WTC11 (cell line): ENCODE data around the gene HNRNPA0. TPM values are rescaled to one million over a fixed set of nuclear protein-coding genes. Genes with fewer than 3 reads are reported as not detected.

ENCODE experiments used
- ATAC-seq: fragments of 200-7000 bp; cut with Tn5 transposase; 2 replicates; pipeline ENCODE4 v1.10.0; 2021; ENCODE audit warnings: mild to moderate bottlenecking, moderate library complexity
- CTCF ChIA-PET: fragments of 300-600 bp; sonication (Branson Sonifier 250); formaldehyde crosslinking; loops from one replicate; lab custom pipeline; 2021; ENCODE audit warnings: antibody characterized with exemption; lab: Charles Lee
- POLR2A ChIA-PET: fragments of 350-600 bp; sonication (Branson Sonifier 250); formaldehyde crosslinking; loops from one replicate; lab custom pipeline; 2021; ENCODE audit warnings: antibody characterized with exemption; lab: Charles Lee
- DNase-seq: peaks from one replicate; pipeline ENCODE4 v3.0.0; 2021; ENCODE audit warnings: low spot score
- H3K27ac Mint-ChIP-seq: 2 replicates; pipeline ENCODE4 v1.8.0; 2021; ENCODE audit warnings: mixed read lengths
- H3K27me3 Mint-ChIP-seq: 2 replicates; pipeline ENCODE4 v1.8.0; 2021; ENCODE audit warnings: low read depth, mild to moderate bottlenecking, moderate library complexity, mixed read lengths
- H3K36me3 Mint-ChIP-seq: 2 replicates; pipeline ENCODE4 v1.8.0; 2021; ENCODE audit warnings: mixed read lengths
- H3K4me1 Mint-ChIP-seq: 2 replicates; pipeline ENCODE4 v1.8.0; 2022; ENCODE audit warnings: mixed read lengths
- H3K4me3 Mint-ChIP-seq: 2 replicates; pipeline ENCODE4 v1.8.0; 2021; ENCODE audit warnings: mild to moderate bottlenecking, moderate library complexity, mixed read lengths
- H3K9me3 Mint-ChIP-seq: 2 replicates; pipeline ENCODE4 v1.8.0; 2021; ENCODE audit warnings: mixed read lengths
- CBFB ChIP-seq: sonication (generic); formaldehyde crosslinking; IDR thresholded peaks from 2 replicates; pipeline ENCODE4 v1.8.1; 2022; ENCODE audit warnings: mild to moderate bottlenecking, low read depth, missing genetic modification reagents
- ETV6 ChIP-seq: sonication (generic); formaldehyde crosslinking; IDR thresholded peaks from 2 replicates; pipeline ENCODE4 v1.8.1; 2022; ENCODE audit warnings: mild to moderate bottlenecking, missing genetic modification reagents
- GABPB1 ChIP-seq: sonication (generic); formaldehyde crosslinking; IDR thresholded peaks from 2 replicates; pipeline ENCODE4 v1.8.1; 2023; ENCODE audit warnings: mild to moderate bottlenecking, missing genetic modification reagents
- JAZF1 ChIP-seq: fragments of 250-450 bp; sonication (Bioruptor Pico); IDR thresholded peaks from 2 replicates; pipeline ENCODE4 v1.9.0; 2021; ENCODE audit warnings: moderate library complexity, mild to moderate bottlenecking, inconsistent platforms
- JUN ChIP-seq: sonication (generic); formaldehyde crosslinking; IDR thresholded peaks from 2 replicates; pipeline ENCODE4 v1.8.0; 2023; ENCODE audit warnings: mild to moderate bottlenecking, missing genetic modification reagents
- MXD4 ChIP-seq: fragments of 250-450 bp; sonication (Bioruptor Pico); IDR thresholded peaks from 2 replicates; pipeline ENCODE4 v1.8.0; 2021; ENCODE audit warnings: mild to moderate bottlenecking, moderate library complexity, borderline replicate concordance
- MYBL2 ChIP-seq: sonication (generic); formaldehyde crosslinking; IDR thresholded peaks from 2 replicates; pipeline ENCODE4 v1.8.1; 2023; ENCODE audit warnings: mild to moderate bottlenecking, moderate library complexity, missing genetic modification reagents
- NFATC4 ChIP-seq: fragments of 250-450 bp; sonication (Bioruptor Pico); IDR thresholded peaks from 2 replicates; pipeline ENCODE4 v1.9.0; 2021; ENCODE audit warnings: mild to moderate bottlenecking
- NFE2L1 ChIP-seq: sonication (generic); formaldehyde crosslinking; IDR thresholded peaks from 2 replicates; pipeline ENCODE4 v1.8.1; 2023; ENCODE audit warnings: missing genetic modification reagents
- NFYB ChIP-seq: sonication (generic); formaldehyde crosslinking; conservative IDR thresholded peaks from 2 replicates; pipeline ENCODE4 v1.8.0; 2022; ENCODE audit warnings: low read depth, missing genetic modification reagents
- NR2C2 ChIP-seq: sonication (generic); formaldehyde crosslinking; IDR thresholded peaks from 2 replicates; pipeline ENCODE4 v1.8.0; 2022; ENCODE audit warnings: mild to moderate bottlenecking, missing genetic modification reagents
- RELA ChIP-seq: sonication (generic); formaldehyde crosslinking; IDR thresholded peaks from 2 replicates; pipeline ENCODE4 v1.8.1; 2022; ENCODE audit warnings: missing genetic modification reagents, mild to moderate bottlenecking, borderline replicate concordance
- RORB ChIP-seq: fragments of 250-450 bp; sonication (Bioruptor Pico); IDR thresholded peaks from 2 replicates; pipeline ENCODE4 v1.9.0; 2021; ENCODE audit warnings: mild to moderate bottlenecking
- ZBTB21 ChIP-seq: sonication (generic); formaldehyde crosslinking; IDR thresholded peaks from 2 replicates; pipeline ENCODE4 v1.8.1; 2023; ENCODE audit warnings: mild to moderate bottlenecking, missing genetic modification reagents, borderline replicate concordance
- ZNF219 ChIP-seq: sonication (generic); formaldehyde crosslinking; IDR thresholded peaks from 2 replicates; pipeline ENCODE4 v1.8.0; 2023; ENCODE audit warnings: missing genetic modification reagents, mild to moderate bottlenecking, borderline replicate concordance
- ZNF263 ChIP-seq: sonication (generic); formaldehyde crosslinking; IDR thresholded peaks from 2 replicates; pipeline ENCODE4 v1.8.1; 2022; ENCODE audit warnings: low read depth, mild to moderate bottlenecking, moderate library complexity, missing genetic modification reagents
- ZNF423 ChIP-seq: fragments of 250-450 bp; sonication (Bioruptor Pico); IDR thresholded peaks from 2 replicates; pipeline ENCODE4 v2.1.2; 2022; ENCODE audit warnings: mild to moderate bottlenecking, moderate library complexity
- total RNA-seq: library from RNA; stranded (reverse); gene quantifications from 3 replicates; pipeline ENCODE4 v1.2.3, GENCODE V29; 2021
- TF ChIP-seq, protein P1 (sequence below): sonication (generic); formaldehyde crosslinking; conservative IDR thresholded peaks from 2 replicates; pipeline ENCODE4 v1.8.1; 2022; ENCODE audit warnings: mild to moderate bottlenecking, missing genetic modification reagents
- TF ChIP-seq, protein P2 (sequence below): fragments of 250-450 bp; sonication (Bioruptor Pico); IDR thresholded peaks from 2 replicates; pipeline ENCODE4 v1.9.0; 2021; ENCODE audit warnings: mild to moderate bottlenecking
- TF ChIP-seq, protein P3 (sequence below): sonication (generic); formaldehyde crosslinking; IDR thresholded peaks from 2 replicates; pipeline ENCODE4 v1.8.1; 2023; ENCODE audit warnings: mild to moderate bottlenecking, moderate library complexity, missing genetic modification reagents
- TF ChIP-seq, protein P4 (sequence below): sonication (generic); formaldehyde crosslinking; IDR thresholded peaks from 2 replicates; pipeline ENCODE4 v1.8.0; 2022; ENCODE audit warnings: mild to moderate bottlenecking, missing genetic modification reagents
- TF ChIP-seq, protein P5 (sequence below): fragments of 250-450 bp; sonication (Bioruptor Pico); IDR thresholded peaks from 2 replicates; pipeline ENCODE4 v1.9.0; 2021; ENCODE audit warnings: mild to moderate bottlenecking, borderline replicate concordance
- TF ChIP-seq, protein P6 (sequence below): fragments of 250-450 bp; sonication (Bioruptor Pico); IDR thresholded peaks from 2 replicates; pipeline ENCODE4 v1.8.0; 2021; ENCODE audit warnings: mild to moderate bottlenecking
- TF ChIP-seq, protein P7 (sequence below): fragments of 250-450 bp; sonication (Bioruptor Pico); conservative IDR thresholded peaks from 2 replicates; pipeline ENCODE4 v1.9.0; 2021; ENCODE audit warnings: mild to moderate bottlenecking

HNRNPA0 gene
- total RNA-seq, 1 experiment from 2014 or later, result 66.6 TPM

DNA sequence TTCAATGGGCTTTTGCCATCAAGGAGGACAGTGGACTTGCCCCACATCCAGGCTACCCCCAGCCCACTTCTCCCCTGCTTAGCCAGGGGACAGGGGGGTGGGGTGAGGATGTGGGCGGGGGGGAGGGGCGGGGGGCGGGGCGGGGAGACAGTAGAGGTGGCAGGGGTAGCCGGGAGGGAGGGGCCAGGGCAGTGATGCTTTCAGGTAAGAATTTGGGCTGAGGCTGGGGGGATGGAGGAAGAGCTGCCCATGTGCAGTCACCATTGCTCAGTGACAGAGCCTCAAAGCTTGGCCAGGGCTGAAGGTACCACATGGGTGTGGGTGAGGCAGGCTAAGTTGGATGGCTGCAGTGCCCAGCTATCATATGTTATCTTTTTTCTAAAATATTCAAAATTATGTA lies 40.7 kb upstream of the HNRNPA0 start:
- ATAC-seq, result peak; percentile 93
- no peaks in the 10 kb centered on the region for H3K9me3 Mint-ChIP-seq
- POLR2A ChIA-PET, result no interaction called here
- H3K27ac Mint-ChIP-seq, result no peak overlapping the region
- DNase-seq, result peak; percentile 44
- H3K4me3 Mint-ChIP-seq, result no peak overlapping the region
- H3K27me3 Mint-ChIP-seq, result no peaks in the 10 kb centered on the region
- no peaks in the 10 kb centered on the region for H3K4me1 Mint-ChIP-seq
- CTCF ChIA-PET, result interaction anchor here (0.6 to 2.6 kb wide), 4 partner anchors 16 to 165 kb away, joined by 3 to 13 read pairs (median 4); no protein-coding TSS in a partner anchor
- TF ChIP-seq MYBL2 (CRISPR knock-in tag), result no peak
- TF ChIP-seq, protein P1, sequence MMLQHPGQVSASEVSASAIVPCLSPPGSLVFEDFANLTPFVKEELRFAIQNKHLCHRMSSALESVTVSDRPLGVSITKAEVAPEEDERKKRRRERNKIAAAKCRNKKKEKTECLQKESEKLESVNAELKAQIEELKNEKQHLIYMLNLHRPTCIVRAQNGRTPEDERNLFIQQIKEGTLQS (CRISPR knock-in tag), result no peak
- TF ChIP-seq RELA (CRISPR knock-in tag), result no peak
- TF ChIP-seq GABPB1 (CRISPR knock-in tag), result no peak
- TF ChIP-seq, protein P2, sequence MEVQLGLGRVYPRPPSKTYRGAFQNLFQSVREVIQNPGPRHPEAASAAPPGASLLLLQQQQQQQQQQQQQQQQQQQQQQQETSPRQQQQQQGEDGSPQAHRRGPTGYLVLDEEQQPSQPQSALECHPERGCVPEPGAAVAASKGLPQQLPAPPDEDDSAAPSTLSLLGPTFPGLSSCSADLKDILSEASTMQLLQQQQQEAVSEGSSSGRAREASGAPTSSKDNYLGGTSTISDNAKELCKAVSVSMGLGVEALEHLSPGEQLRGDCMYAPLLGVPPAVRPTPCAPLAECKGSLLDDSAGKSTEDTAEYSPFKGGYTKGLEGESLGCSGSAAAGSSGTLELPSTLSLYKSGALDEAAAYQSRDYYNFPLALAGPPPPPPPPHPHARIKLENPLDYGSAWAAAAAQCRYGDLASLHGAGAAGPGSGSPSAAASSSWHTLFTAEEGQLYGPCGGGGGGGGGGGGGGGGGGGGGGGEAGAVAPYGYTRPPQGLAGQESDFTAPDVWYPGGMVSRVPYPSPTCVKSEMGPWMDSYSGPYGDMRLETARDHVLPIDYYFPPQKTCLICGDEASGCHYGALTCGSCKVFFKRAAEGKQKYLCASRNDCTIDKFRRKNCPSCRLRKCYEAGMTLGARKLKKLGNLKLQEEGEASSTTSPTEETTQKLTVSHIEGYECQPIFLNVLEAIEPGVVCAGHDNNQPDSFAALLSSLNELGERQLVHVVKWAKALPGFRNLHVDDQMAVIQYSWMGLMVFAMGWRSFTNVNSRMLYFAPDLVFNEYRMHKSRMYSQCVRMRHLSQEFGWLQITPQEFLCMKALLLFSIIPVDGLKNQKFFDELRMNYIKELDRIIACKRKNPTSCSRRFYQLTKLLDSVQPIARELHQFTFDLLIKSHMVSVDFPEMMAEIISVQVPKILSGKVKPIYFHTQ (CRISPR knock-in tag), result no peak
- TF ChIP-seq NFYB (CRISPR knock-in tag), result no peak
- no peak for TF ChIP-seq MXD4 (CRISPR knock-in tag)
- no peak for TF ChIP-seq ZNF263
- TF ChIP-seq JUN (CRISPR knock-in tag), result no peak
- no peak for TF ChIP-seq ZNF219 (CRISPR knock-in tag)
- no peak for TF ChIP-seq RORB (CRISPR knock-in tag)
- no peak for TF ChIP-seq JAZF1 (CRISPR knock-in tag)
- TF ChIP-seq, protein P3, sequence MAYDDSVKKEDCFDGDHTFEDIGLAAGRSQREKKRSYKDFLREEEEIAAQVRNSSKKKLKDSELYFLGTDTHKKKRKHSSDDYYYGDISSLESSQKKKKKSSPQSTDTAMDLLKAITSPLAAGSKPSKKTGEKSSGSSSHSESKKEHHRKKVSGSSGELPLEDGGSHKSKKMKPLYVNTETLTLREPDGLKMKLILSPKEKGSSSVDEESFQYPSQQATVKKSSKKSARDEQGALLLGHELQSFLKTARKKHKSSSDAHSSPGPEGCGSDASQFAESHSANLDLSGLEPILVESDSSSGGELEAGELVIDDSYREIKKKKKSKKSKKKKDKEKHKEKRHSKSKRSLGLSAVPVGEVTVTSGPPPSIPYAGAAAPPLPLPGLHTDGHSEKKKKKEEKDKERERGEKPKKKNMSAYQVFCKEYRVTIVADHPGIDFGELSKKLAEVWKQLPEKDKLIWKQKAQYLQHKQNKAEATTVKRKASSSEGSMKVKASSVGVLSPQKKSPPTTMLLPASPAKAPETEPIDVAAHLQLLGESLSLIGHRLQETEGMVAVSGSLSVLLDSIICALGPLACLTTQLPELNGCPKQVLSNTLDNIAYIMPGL (CRISPR knock-in tag), result no peak
- TF ChIP-seq, protein P4, sequence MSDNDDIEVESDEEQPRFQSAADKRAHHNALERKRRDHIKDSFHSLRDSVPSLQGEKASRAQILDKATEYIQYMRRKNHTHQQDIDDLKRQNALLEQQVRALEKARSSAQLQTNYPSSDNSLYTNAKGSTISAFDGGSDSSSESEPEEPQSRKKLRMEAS, result no peak
- no peaks in the 10 kb centered on the region for H3K36me3 Mint-ChIP-seq

DNA sequence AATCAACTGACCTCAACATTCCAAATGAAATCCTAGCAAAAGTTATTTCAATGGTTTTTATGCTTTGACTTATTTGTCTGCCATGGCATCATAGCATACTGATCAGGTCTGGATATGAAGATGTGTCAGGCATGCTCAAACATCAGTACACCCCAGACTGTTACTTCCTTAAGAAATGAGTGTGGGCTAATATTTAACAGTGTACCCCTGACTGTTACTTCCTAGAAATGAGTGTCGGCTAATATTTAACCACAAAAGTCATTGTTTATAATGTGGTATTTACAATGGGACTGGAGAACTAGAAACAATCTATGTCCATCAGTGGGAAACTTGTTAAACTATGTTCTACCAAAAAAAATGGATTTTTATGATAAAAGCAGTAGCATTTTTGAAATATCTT lies 38.1 kb upstream of the HNRNPA0 start:
- Mint-ChIP-seq H3K27me3 (peaks cover 4% of the 10 kb centered on the region; the same call in 1 of the 2 replicates), H3K36me3 (no peaks in the 10 kb centered on the region), H3K9me3 (no peaks in the 10 kb centered on the region), H3K4me3 (no peak overlapping the region), H3K4me1 (no peaks in the 10 kb centered on the region), H3K27ac (no peak overlapping the region)
- no peak for ATAC-seq
- no peak for DNase-seq
- ChIA-PET POLR2A (no interaction called here), CTCF (interaction anchor here (0.8 kb wide), 1 partner anchor 13 kb away, joined by 4 read pairs; no protein-coding TSS in a partner anchor)
- TF ChIP-seq NFE2L1 (CRISPR knock-in tag) (no peak), CBFB (CRISPR knock-in tag) (no peak), ZNF423 (CRISPR knock-in tag) (no peak), NFATC4 (CRISPR knock-in tag) (no peak), ZBTB21 (CRISPR knock-in tag) (no peak), ETV6 (CRISPR knock-in tag) (no peak), NR2C2 (CRISPR knock-in tag) (no peak)
- TF ChIP-seq, protein P5, sequence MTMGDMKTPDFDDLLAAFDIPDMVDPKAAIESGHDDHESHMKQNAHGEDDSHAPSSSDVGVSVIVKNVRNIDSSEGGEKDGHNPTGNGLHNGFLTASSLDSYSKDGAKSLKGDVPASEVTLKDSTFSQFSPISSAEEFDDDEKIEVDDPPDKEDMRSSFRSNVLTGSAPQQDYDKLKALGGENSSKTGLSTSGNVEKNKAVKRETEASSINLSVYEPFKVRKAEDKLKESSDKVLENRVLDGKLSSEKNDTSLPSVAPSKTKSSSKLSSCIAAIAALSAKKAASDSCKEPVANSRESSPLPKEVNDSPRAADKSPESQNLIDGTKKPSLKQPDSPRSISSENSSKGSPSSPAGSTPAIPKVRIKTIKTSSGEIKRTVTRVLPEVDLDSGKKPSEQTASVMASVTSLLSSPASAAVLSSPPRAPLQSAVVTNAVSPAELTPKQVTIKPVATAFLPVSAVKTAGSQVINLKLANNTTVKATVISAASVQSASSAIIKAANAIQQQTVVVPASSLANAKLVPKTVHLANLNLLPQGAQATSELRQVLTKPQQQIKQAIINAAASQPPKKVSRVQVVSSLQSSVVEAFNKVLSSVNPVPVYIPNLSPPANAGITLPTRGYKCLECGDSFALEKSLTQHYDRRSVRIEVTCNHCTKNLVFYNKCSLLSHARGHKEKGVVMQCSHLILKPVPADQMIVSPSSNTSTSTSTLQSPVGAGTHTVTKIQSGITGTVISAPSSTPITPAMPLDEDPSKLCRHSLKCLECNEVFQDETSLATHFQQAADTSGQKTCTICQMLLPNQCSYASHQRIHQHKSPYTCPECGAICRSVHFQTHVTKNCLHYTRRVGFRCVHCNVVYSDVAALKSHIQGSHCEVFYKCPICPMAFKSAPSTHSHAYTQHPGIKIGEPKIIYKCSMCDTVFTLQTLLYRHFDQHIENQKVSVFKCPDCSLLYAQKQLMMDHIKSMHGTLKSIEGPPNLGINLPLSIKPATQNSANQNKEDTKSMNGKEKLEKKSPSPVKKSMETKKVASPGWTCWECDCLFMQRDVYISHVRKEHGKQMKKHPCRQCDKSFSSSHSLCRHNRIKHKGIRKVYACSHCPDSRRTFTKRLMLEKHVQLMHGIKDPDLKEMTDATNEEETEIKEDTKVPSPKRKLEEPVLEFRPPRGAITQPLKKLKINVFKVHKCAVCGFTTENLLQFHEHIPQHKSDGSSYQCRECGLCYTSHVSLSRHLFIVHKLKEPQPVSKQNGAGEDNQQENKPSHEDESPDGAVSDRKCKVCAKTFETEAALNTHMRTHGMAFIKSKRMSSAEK (CRISPR knock-in tag), result no peak
- TF ChIP-seq, protein P6, sequence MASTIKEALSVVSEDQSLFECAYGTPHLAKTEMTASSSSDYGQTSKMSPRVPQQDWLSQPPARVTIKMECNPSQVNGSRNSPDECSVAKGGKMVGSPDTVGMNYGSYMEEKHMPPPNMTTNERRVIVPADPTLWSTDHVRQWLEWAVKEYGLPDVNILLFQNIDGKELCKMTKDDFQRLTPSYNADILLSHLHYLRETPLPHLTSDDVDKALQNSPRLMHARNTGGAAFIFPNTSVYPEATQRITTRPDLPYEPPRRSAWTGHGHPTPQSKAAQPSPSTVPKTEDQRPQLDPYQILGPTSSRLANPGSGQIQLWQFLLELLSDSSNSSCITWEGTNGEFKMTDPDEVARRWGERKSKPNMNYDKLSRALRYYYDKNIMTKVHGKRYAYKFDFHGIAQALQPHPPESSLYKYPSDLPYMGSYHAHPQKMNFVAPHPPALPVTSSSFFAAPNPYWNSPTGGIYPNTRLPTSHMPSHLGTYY, result no peak
- TF ChIP-seq, protein P7, sequence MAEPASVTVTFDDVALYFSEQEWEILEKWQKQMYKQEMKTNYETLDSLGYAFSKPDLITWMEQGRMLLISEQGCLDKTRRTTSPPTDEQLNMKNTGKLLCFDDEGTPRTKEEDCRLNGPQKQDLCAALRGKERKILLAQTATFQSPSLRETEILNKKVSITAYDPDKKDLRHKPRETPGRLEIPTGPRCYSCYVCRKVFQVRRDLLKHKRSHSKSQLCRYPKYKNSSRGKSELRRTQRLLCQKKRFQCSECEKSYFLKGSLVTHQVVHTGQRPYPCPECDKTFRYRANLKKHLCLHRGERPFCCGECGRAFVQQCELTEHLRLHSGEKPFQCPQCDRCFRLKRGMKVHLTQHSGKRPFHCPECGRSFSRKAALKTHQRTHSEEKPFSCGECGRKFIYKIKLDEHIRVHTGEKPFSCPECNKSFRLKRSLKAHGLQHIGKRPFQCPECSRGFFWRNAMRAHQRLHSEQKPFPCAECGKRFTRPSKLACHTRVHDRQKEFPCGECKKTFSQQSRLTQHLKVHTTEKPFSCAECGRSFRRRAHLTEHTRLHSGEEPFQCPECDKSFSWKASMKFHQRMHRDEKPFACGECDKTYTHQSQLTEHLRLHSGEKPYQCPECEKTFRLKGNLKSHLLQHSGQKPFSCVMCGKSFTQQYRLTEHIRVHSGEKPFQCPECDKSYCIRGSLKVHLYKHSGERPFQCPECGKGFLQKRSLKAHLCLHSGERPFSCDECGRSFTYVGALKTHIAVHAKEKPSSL (CRISPR knock-in tag), result no peak
- TF ChIP-seq, protein P1 (CRISPR knock-in tag), result no peak
